Measurements from ENCODE around the gene EHBP1.

- TF ChIP-seq CTCF (IDR thresholded peaks at IDR 0.05) = no peak
- no peak for TF ChIP-seq POLR2AphosphoS5 (IDR thresholded peaks at IDR 0.05)
- TF ChIP-seq POLR2A (IDR thresholded peaks at IDR 0.05) = no peak
- TF ChIP-seq EP300 (IDR thresholded peaks at IDR 0.05) = no peak
Observed at GRCh38 chr2:62801110-62801509, 95.6 kb downstream of the EHBP1 start.

All from stomach (tissue), 4 donors.